CD4-positive, alpha-beta T cell (primary cell): ENCODE measurements around the gene ALDOA. TPM values are rescaled to one million over a fixed set of nuclear protein-coding genes. Genes with fewer than 3 reads are reported as not detected.

Experiments
- ATAC-seq: fragments of 200-7000 bp; cut with Tn5 transposase; one replicate; pipeline ENCODE4 v1.10.0; 2022; ENCODE audit warnings: mild to moderate bottlenecking; ENCODE audit not compliant: poor library complexity
- CTCF ChIA-PET: fragments of 350-600 bp; sonication (Branson Sonifier 250); formaldehyde crosslinking; loops from one replicate; lab custom pipeline; 2021; ENCODE audit warnings: antibody characterized with exemption, inconsistent platforms; lab: Charles Lee
- POLR2A ChIA-PET: fragments of 350-600 bp; sonication (Branson Sonifier 250); formaldehyde crosslinking; loops from one replicate; lab custom pipeline; 2021; ENCODE audit warnings: antibody characterized with exemption, inconsistent platforms; lab: Charles Lee
- DNase-seq, 14 experiments: peaks; one replicate each; pipeline ENCODE4 v3.0.0-alpha.2; 2013 to 2020; ENCODE audit warnings: mixed read lengths in 2 of 14
- H3K27ac ChIP-seq, 2 donors: one replicate each; pipeline versions ENCODE4 v1.5.1 to v1.7.0; 2013; ENCODE audit warnings: low read length in 2 of 2, low read depth in 1 of 2, mild to moderate bottlenecking in 1 of 2
- H3K27me3 ChIP-seq, 2 experiments: 1 replicate in 1 of 2; 2 replicates in 1 of 2; pipeline versions ENCODE4 v1.6.1 to v1.7.0; 2013; ENCODE audit warnings: low read length in 2 of 2, control low read depth in 1 of 2, mild to moderate bottlenecking in 1 of 2, moderate library complexity in 1 of 2; ENCODE audit not compliant: insufficient read depth in 2 of 2, control insufficient read depth in 1 of 2
- H3K36me3 ChIP-seq: one replicate; pipeline ENCODE4 v1.6.1; 2013; ENCODE audit warnings: low read length, control low read depth; ENCODE audit not compliant: insufficient read depth
- H3K4me1 ChIP-seq: one replicate; pipeline ENCODE4 v1.6.1; 2013; ENCODE audit warnings: low read length, control low read depth; ENCODE audit not compliant: insufficient read depth
- H3K4me3 ChIP-seq: one replicate; pipeline ENCODE4 v1.5.1; 2013; ENCODE audit warnings: mild to moderate bottlenecking, low read length, moderate library complexity
- H3K9me3 ChIP-seq, 2 experiments: 1 replicate in 1 of 2; 2 replicates in 1 of 2; pipeline versions ENCODE4 v1.6.1 to v1.7.0; 2013; ENCODE audit warnings: low read length in 2 of 2, mild to moderate bottlenecking in 2 of 2, control low read depth in 1 of 2, moderate library complexity in 1 of 2; ENCODE audit not compliant: control insufficient read depth in 1 of 2, insufficient read depth in 1 of 2
- H3K27ac Mint-ChIP-seq: one replicate; pipeline ENCODE4 v1.8.0; 2020; ENCODE audit warnings: mixed read lengths
- H3K27me3 Mint-ChIP-seq: one replicate; pipeline ENCODE4 v1.8.0; 2021; ENCODE audit warnings: mixed read lengths
- H3K36me3 Mint-ChIP-seq: one replicate; pipeline ENCODE4 v1.8.0; 2021; ENCODE audit warnings: low read depth, mixed read lengths
- H3K4me1 Mint-ChIP-seq: one replicate; pipeline ENCODE4 v1.8.0; 2021; ENCODE audit warnings: low read depth, mixed read lengths
- H3K4me3 Mint-ChIP-seq: one replicate; pipeline ENCODE4 v1.8.0; 2020; ENCODE audit warnings: mild to moderate bottlenecking, mixed read lengths
- H3K9me3 Mint-ChIP-seq: one replicate; pipeline ENCODE4 v1.8.0; 2020; ENCODE audit warnings: mixed read lengths
- intact Hi-C, 2 experiments: fragments of 100-400 bp; cut with DNase I in 1 of 2; cut with micrococcal nuclease in 1 of 2; formaldehyde crosslinking; loops; one replicate each; pipeline versions ENCODE4 v1.15.1 to v1.9.0; 2023 to 2025; cut with DNase I, micrococcal nuclease
- total RNA-seq, 174 experiments: library from RNA in 2 of 174; stranded (reverse) in 2 of 174; gene quantifications; one replicate each; pipeline ENCODE4 v1.2.3 and lab custom pipeline; 2021 to 2026
- TF ChIP-seq, protein P1 (sequence below): fragments of 200-600 bp; IDR thresholded peaks from one replicate; pipeline ENCODE4 v1.8.0; 2022; ENCODE audit warnings: antibody characterized with exemption, mild to moderate bottlenecking

Gene ALDOA
- total RNA-seq, 2 experiments from 2014 or later, result 390 to 396 TPM

DNA sequence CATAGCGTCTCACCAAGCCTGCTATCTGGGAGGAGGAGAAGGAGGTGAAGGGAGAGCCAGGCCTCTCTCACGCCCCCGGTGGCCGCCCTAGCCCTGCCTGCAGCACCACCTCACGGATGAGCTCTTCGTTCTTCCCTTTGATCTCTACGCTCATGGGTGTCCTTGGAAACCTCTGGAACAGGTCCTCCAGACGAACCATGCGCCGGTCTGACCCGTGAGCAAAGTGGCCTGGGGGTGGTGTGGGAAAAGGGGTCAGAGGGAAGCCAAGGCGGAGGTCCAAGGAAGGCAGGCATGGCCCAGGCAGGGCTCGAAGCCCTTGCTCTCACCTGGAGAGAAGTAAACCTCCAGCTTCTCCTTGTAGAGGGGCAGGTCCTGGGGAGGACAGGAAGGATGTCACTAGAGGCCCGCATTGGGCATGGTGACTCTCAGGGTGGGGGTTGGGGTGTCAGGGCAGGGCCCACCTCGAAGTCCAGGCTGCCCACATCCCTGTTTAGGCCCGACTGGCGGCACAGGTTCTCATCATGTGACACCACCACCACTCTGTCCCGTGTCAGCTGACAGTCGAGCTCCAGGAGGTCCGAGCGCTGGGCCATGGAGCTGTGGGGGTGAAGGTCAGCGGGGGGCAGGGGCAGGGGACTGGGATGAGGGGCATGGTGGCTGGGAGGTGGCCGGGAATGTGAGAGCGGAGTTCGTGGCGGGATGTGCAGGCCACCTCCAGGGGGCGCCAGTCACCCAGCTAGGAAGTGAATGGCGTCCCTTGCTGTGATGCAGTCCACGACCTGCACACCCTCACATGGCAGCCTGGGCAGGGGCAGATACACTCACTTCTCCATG is 46.9 kb downstream of the ALDOA start:
- POLR2A ChIA-PET, result interaction anchor here (0.8 to 2.3 kb wide), 7 partner anchors 11 to 305 kb away, joined by 3 to 12 read pairs (median 4); partner anchors contain the start of genes ALDOA, CORO1A, MAPK3 and YPEL3

DNA sequence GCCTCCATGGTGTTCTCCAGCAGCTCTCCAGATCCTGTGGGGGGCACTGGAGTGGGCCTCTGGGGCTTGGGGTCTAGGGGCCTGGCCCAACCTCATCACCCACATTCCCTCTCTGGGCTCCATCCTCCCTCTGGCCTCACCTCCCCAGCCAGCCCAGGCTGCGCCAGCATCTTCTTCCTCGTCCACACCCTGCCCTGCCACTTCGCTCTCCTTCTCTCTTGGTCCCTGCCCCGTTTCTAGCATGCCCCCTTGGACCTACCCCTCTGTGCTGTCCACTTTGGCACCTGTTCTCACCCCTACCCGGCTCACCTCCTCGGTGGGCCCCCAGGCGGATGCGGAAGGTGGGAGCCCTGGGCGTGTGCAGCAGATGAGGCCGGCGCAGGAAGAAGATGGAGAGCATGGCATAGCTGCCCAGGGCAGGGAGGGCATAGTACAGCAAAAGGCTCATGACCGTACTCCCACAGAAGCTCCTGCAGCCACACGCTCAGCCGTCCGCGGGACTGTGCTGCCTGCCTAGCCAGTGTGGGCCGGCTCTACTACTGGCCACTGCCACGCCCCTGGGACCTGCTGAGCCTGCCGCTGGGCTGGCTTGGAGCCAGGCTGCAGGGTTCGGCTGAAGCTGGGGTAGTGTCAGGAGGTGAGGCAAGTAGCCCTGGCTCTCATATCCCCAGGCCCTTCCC is 47.6 kb downstream of the ALDOA start, which contains the start of gene GDPD3:
Gene GDPD3, minus strand, starts transcription at position 507 of the 680 bp plus-strand sequence. Its CDS starts 59 bp downstream, at position 448.
- intact Hi-C loops, result loop anchor here in 1 of 2 experiments (10.0 kb wide), 1 partner anchor 48 kb away; the partner anchor contains the start of gene ALDOA
- peaks cover 4% of the 10 kb centered on the region for H3K4me1 Mint-ChIP-seq
- TF ChIP-seq, protein P1, sequence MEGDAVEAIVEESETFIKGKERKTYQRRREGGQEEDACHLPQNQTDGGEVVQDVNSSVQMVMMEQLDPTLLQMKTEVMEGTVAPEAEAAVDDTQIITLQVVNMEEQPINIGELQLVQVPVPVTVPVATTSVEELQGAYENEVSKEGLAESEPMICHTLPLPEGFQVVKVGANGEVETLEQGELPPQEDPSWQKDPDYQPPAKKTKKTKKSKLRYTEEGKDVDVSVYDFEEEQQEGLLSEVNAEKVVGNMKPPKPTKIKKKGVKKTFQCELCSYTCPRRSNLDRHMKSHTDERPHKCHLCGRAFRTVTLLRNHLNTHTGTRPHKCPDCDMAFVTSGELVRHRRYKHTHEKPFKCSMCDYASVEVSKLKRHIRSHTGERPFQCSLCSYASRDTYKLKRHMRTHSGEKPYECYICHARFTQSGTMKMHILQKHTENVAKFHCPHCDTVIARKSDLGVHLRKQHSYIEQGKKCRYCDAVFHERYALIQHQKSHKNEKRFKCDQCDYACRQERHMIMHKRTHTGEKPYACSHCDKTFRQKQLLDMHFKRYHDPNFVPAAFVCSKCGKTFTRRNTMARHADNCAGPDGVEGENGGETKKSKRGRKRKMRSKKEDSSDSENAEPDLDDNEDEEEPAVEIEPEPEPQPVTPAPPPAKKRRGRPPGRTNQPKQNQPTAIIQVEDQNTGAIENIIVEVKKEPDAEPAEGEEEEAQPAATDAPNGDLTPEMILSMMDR, result peak; percentile 29
- H3K36me3 ChIP-seq, result peaks cover 41% of the 10 kb centered on the region
- H3K27me3 ChIP-seq, result no peaks in the 10 kb centered on the region
- ATAC-seq (no peak), DNase-seq (no peak)
- CTCF ChIA-PET, result interaction anchor here (0.9 to 1.8 kb wide), 5 partner anchors 10 to 296 kb away, joined by 3 to 18 read pairs (median 4); partner anchors contain the start of gene TBX6
- H3K4me3 Mint-ChIP-seq, result no peak within 1 kb of the TSS
- H3K9me3 Mint-ChIP-seq, result no peaks in the 10 kb centered on the region
- peaks cover 40% of the 10 kb centered on the region for H3K4me1 ChIP-seq
- no peaks in the 10 kb centered on the region for H3K27me3 Mint-ChIP-seq
- H3K27ac ChIP-seq, result no peak within 1 kb of the TSS
- POLR2A ChIA-PET, result interaction anchor here (0.9 to 2.3 kb wide), 4 partner anchors 18 to 73 kb away, joined by 3 to 12 read pairs (median 6); partner anchors contain the start of genes CORO1A and YPEL3
- no peaks in the 10 kb centered on the region for H3K9me3 ChIP-seq
- no peak within 1 kb of the TSS for H3K27ac Mint-ChIP-seq
- H3K4me3 ChIP-seq, result no peak within 1 kb of the TSS
- H3K36me3 Mint-ChIP-seq, result peaks cover 52% of the 10 kb centered on the region

More for the DNA sequence above, 46.9 kb downstream of the ALDOA start:
- peaks cover 39% of the 10 kb centered on the region for H3K36me3 ChIP-seq
- peaks cover 60% of the 10 kb centered on the region for H3K36me3 Mint-ChIP-seq
- TF ChIP-seq, protein P1, result peak; percentile 71
- H3K4me3 ChIP-seq, result no peak overlapping the region
- peaks cover 40% of the 10 kb centered on the region for H3K4me1 ChIP-seq
- H3K27ac ChIP-seq, result no peak overlapping the region
- H3K27ac Mint-ChIP-seq, result no peak overlapping the region
- CTCF ChIA-PET, result interaction anchor here (0.6 to 1.8 kb wide), 7 partner anchors 9 to 297 kb away, joined by 3 to 18 read pairs (median 3); partner anchors contain the start of gene TBX6
- no peaks in the 10 kb centered on the region for H3K9me3 ChIP-seq
- H3K9me3 Mint-ChIP-seq, result no peaks in the 10 kb centered on the region
- ATAC-seq (peak; percentile 52), DNase-seq (peak in 12 of 14 experiments; percentile 35 to 77 (median 52))
- intact Hi-C loops, result loop anchor here in 1 of 2 experiments (10.0 kb wide), 1 partner anchor 48 kb away; the partner anchor contains the start of gene ALDOA
- no peak overlapping the region for H3K4me3 Mint-ChIP-seq
- H3K27me3 ChIP-seq, result no peaks in the 10 kb centered on the region
- no peaks in the 10 kb centered on the region for H3K27me3 Mint-ChIP-seq
- H3K4me1 Mint-ChIP-seq, result peaks cover 4% of the 10 kb centered on the region

DNA sequence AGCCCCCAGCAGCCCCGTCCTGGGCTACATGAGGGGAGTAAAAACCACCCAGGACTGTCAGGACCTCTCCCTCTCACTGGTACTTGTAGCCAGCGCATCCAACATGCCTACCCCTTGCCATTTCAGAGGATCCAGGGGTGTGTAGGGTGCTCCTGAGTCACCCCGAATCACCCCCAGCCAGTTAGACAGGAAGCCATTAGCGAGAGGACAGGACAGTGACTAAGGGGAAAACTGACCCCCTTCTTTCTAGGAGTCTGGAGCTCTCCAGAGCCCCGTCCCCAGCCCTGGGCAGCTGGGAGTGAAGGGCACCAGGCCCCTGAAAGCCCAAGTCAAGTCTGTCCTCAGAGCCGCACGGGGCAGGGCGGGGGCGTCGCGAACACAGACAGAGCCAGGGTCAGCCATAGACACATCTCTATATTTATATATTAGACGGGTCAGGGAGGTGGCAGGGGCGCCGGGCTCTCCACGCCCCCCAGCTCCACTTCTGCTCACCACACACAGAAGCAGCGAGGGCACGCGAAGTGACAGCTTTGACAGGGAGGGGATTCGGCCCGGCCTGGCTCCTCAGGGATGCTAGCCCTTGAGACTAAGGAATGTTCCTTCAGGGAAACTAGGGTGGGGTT is 48.3 kb downstream of the ALDOA start:
- DNase-seq, result no peak
- Mint-ChIP-seq H3K4me3 (no peak overlapping the region), H3K4me1 (peaks cover 4% of the 10 kb centered on the region), H3K36me3 (peaks cover 51% of the 10 kb centered on the region), H3K9me3 (no peaks in the 10 kb centered on the region), H3K27me3 (no peaks in the 10 kb centered on the region), H3K27ac (no peak overlapping the region)
- no peaks in the 10 kb centered on the region for H3K27me3 ChIP-seq
- no peak overlapping the region for H3K4me3 ChIP-seq
- CTCF ChIA-PET, result no interaction called here
- no peak overlapping the region for H3K27ac ChIP-seq
- peaks cover 43% of the 10 kb centered on the region for H3K36me3 ChIP-seq
- no peaks in the 10 kb centered on the region for H3K9me3 ChIP-seq
- TF ChIP-seq, protein P1, result no peak
- intact Hi-C loops, result loop anchor here in 1 of 2 experiments (10.0 kb wide), 1 partner anchor 49 kb away; the partner anchor contains the start of gene ALDOA
- POLR2A ChIA-PET, result interaction anchor here (0.9 to 1.2 kb wide), 2 partner anchors 70 to 72 kb away, joined by 3 to 6 read pairs; partner anchors contain the start of gene CORO1A
- no peak for ATAC-seq
- peaks cover 40% of the 10 kb centered on the region for H3K4me1 ChIP-seq
